ENCODE data around the gene TCF7. TPM values are rescaled to one million over a fixed set of nuclear protein-coding genes. Genes with fewer than 3 reads are reported as not detected.

Gene TCF7
- total and polyA plus RNA-seq, 2 of the 13 experiments (the other 11 are each of a cell fraction or from before 2014, with no cell fraction given) = 6.3 to 6.8 TPM

DNA sequence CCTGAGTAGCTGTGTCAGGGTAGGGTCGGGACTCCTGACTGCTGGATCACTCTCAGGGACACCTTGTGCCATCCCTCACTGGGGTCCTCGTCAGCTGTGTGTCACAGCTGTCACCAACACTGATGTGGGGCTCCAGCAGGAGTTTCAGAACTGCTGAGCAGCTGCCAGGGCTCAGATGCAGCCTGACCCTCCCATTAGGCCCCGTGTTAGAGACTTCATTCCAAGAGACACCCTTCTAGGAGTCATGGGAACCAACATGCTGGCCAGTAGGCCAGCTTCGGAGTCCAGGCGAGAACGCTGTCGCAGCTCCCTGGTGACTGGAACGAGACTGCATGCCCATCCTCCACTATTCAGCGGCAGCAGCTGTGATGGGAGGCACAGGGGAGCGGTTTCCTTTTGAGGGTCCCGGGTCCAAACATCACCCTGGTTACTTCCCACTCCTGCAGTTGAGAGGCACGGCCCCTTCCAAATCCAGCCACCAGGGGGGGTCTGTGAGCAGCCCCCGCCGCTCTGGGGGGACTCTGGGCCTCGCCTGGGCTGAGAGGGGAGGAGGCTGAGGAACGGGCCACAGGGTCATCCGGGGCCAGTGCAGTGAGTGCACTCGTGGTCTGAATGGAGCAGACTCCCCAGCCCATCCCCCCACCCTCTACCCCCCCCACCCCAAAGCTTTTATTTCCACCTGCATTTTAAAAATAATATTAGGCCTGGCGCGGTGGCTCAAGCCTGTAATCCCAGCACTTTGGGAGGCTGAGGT lies 12.6 kb upstream of the TCF7 start (continued):
- no peak for TF ChIP-seq ZNF232 (CRISPR knock-in tag; IDR thresholded peaks at IDR 0.05; ENCODE audit: borderline replicate concordance)
- 0 out of 2 replicates have a peak, but pooled peaks have one; percentile 38 for TF ChIP-seq ZNF414 (CRISPR knock-in tag; IDR thresholded peaks at IDR 0.05)
- TF ChIP-seq, protein P1, sequence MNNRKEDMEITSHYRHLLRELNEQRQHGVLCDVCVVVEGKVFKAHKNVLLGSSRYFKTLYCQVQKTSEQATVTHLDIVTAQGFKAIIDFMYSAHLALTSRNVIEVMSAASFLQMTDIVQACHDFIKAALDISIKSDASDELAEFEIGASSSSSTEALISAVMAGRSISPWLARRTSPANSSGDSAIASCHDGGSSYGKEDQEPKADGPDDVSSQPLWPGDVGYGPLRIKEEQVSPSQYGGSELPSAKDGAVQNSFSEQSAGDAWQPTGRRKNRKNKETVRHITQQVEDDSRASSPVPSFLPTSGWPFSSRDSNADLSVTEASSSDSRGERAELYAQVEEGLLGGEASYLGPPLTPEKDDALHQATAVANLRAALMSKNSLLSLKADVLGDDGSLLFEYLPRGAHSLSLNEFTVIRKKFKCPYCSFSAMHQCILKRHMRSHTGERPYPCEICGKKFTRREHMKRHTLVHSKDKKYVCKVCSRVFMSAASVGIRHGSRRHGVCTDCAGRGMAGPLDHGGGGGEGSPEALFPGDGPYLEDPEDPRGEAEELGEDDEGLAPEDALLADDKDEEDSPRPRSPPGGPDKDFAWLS (CRISPR knock-in tag; IDR thresholded peaks at IDR 0.05; ENCODE audit: borderline replicate concordance) = no peak
- no peak for TF ChIP-seq ZSCAN21 (CRISPR knock-in tag; IDR thresholded peaks at IDR 0.05; ENCODE audit: borderline replicate concordance)
- 0 out of 3 replicates have a peak, but pooled peaks have one; percentile 25 for TF ChIP-seq MXI1 (IDR thresholded peaks at IDR 0.05; ENCODE audit: borderline replicate concordance, low read depth, low read length)
- TF ChIP-seq ATAD3A (CRISPR knock-in tag; IDR thresholded peaks at IDR 0.05) = no peak
- TF ChIP-seq PAX8 (CRISPR knock-in tag; IDR thresholded peaks at IDR 0.05; ENCODE audit: borderline replicate concordance) = no peak
- no peak for TF ChIP-seq POGZ (CRISPR knock-in tag; IDR thresholded peaks at IDR 0.05)
- TF ChIP-seq IKZF1 (IDR thresholded peaks at IDR 0.05) = no peak
- no peak for TF ChIP-seq ZNF512 (CRISPR knock-in tag; IDR thresholded peaks at IDR 0.05)
- TF ChIP-seq, protein P2, sequence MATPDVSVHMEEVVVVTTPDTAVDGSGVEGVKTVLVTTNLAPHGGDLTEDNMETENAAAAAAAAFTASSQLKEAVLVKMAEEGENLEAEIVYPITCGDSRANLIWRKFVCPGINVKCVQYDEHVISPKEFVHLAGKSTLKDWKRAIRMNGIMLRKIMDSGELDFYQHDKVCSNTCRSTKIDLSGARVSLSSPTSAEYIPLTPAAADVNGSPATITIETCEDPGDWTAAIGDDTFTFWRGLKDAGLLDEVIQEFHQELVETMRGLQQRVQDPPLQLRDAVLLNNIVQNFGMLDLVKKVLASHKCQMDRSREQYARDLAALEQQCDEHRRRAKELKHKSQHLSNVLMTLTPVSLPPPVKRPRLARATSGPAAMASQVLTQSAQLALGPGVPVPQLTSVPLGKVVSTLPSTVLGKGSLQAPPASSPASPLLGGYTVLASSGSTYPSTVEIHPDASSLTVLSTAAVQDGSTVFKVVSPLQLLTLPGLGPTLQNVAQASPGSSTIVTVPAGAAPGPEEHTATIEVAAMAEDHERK (CRISPR knock-in tag; IDR thresholded peaks at IDR 0.05; ENCODE audit: low read depth) = no peak
- no peak for TF ChIP-seq HIVEP1 (CRISPR knock-in tag; IDR thresholded peaks at IDR 0.05)
- TF ChIP-seq, protein P3, sequence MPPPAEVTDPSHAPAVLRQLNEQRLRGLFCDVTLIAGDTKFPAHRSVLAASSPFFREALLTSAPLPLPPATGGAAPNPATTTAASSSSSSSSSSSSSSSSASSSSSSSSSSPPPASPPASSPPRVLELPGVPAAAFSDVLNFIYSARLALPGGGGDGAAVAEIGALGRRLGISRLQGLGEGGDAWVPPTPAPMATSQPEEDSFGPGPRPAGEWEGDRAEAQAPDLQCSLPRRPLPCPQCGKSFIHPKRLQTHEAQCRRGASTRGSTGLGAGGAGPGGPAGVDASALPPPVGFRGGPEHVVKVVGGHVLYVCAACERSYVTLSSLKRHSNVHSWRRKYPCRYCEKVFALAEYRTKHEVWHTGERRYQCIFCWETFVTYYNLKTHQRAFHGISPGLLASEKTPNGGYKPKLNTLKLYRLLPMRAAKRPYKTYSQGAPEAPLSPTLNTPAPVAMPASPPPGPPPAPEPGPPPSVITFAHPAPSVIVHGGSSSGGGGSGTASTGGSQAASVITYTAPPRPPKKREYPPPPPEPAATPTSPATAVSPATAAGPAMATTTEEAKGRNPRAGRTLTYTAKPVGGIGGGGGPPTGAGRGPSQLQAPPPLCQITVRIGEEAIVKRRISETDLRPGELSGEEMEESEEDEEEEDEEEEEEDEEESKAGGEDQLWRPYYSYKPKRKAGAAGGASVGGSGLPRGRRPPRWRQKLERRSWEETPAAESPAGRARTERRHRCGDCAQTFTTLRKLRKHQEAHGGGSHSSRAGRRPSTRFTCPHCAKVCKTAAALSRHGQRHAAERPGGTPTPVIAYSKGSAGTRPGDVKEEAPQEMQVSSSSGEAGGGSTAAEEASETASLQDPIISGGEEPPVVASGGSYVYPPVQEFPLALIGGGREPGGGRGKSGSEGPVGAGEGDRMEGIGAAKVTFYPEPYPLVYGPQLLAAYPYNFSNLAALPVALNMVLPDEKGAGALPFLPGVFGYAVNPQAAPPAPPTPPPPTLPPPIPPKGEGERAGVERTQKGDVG (CRISPR knock-in tag; IDR thresholded peaks at IDR 0.05; ENCODE audit: borderline replicate concordance) = no peak
- no peak for TF ChIP-seq ZNF589 (CRISPR knock-in tag; conservative IDR thresholded peaks at IDR 0.05)
- no peak for TF ChIP-seq ZNF577 (CRISPR knock-in tag; IDR thresholded peaks at IDR 0.05; ENCODE audit: borderline replicate concordance, low read depth)
- TF ChIP-seq MEIS1 (CRISPR knock-in tag; IDR thresholded peaks at IDR 0.05; ENCODE audit: borderline replicate concordance) = no peak
- TF ChIP-seq ZNF839 (CRISPR knock-in tag; IDR thresholded peaks at IDR 0.05; ENCODE audit: borderline replicate concordance) = no peak
- TF ChIP-seq FIP1L1 (IDR thresholded peaks at IDR 0.05; ENCODE audit: borderline replicate concordance, insufficient read depth, low read depth, low read length) = no peak

All from HepG2 (cell line).